H1 (cell line): Measurements from ENCODE around the gene TMEM169. TPM values are rescaled to one million over a fixed set of nuclear protein-coding genes. Genes with fewer than 3 reads are reported as not detected.

ENCODE experiments used
- CTCF ChIA-PET: fragments of 300-600 bp; sonication (Branson Sonifier 250); formaldehyde crosslinking; loops from one replicate; lab custom pipeline; 2021; ENCODE audit not compliant: partially characterized antibody; lab: Charles Lee
- POLR2A ChIA-PET: fragments of 300-600 bp; sonication (Branson Sonifier 250); formaldehyde crosslinking; loops from one replicate; lab custom pipeline; 2021; ENCODE audit warnings: inconsistent platforms; ENCODE audit not compliant: partially characterized antibody; lab: Charles Lee
- DNase-seq, 2 experiments: peaks; one replicate each; pipeline versions ENCODE4 v3.0.0 to v3.0.0-alpha.2; 2010 to 2022; ENCODE audit warnings: low spot score in 2 of 2, low read depth in 1 of 2, mixed read lengths in 1 of 2
- FAIRE-seq: peaks from 2 replicates; lab custom pipeline; 2011; peaks lifted over from hg19 to GRCh38; lab: Jason Lieb, UNC
- H2AFZ ChIP-seq: 2 replicates; pipeline ENCODE4 v1.8.1; 2012; ENCODE audit warnings: low read length, inconsistent platforms
- H2AK5ac ChIP-seq: 2 replicates; pipeline ENCODE4 v1.6.1; 2013; ENCODE audit warnings: low read depth, low read length
- H2BK120ac ChIP-seq: replicated peaks from 2 replicates; pipeline ENCODE3; 2013; ENCODE audit warnings: low read depth, low read length, inconsistent platforms
- H2BK12ac ChIP-seq: 2 replicates; pipeline ENCODE4 v1.6.1; 2013; ENCODE audit warnings: low read depth, low read length
- H2BK15ac ChIP-seq: 2 replicates; pipeline ENCODE4 v1.6.1; 2013; ENCODE audit warnings: low read length
- H2BK20ac ChIP-seq: 2 replicates; pipeline ENCODE4 v1.6.1; 2013; ENCODE audit warnings: low read length
- H2BK5ac ChIP-seq: 2 replicates; pipeline ENCODE4 v1.6.1; 2013; ENCODE audit warnings: low read depth, low read length
- H3K14ac ChIP-seq: 2 replicates; pipeline ENCODE4 v1.6.1; 2013; ENCODE audit warnings: inconsistent platforms; ENCODE audit not compliant: insufficient read length
- H3K18ac ChIP-seq: 2 replicates; pipeline ENCODE4 v1.6.1; 2013; ENCODE audit warnings: low read length; ENCODE audit errors: extremely low read depth
- H3K23ac ChIP-seq: 2 replicates; pipeline ENCODE4 v1.6.1; 2013; ENCODE audit warnings: inconsistent platforms; ENCODE audit not compliant: insufficient read length
- H3K23me2 ChIP-seq: 2 replicates; pipeline ENCODE4 v1.6.1; 2013; ENCODE audit warnings: low read depth, low read length
- H3K27ac ChIP-seq: 2 replicates; pipeline ENCODE4 v1.6.1; 2011; ENCODE audit warnings: low read depth, low read length, inconsistent platforms
- H3K27me3 ChIP-seq, 4 experiments: replicated peaks in 1 of 4; 1 replicate in 1 of 4; 2 replicates in 3 of 4; pipeline versions ENCODE4 v1.6.1 to v1.8.1; 2011 to 2013; ENCODE audit warnings: low read length in 3 of 4, mild to moderate bottlenecking in 3 of 4, inconsistent platforms in 2 of 4, mixed read lengths in 2 of 4, moderate library complexity in 1 of 4; ENCODE audit not compliant: control insufficient read depth in 3 of 4, insufficient read depth in 3 of 4; ENCODE audit errors: extremely low read depth in 1 of 4
- H3K36me3 ChIP-seq, 4 experiments: 2 replicates each; pipeline versions ENCODE4 v1.6.1 to v1.8.1; 2011 to 2013; ENCODE audit warnings: mild to moderate bottlenecking in 4 of 4, low read length in 3 of 4, moderate library complexity in 2 of 4, control low read depth in 1 of 4, inconsistent platforms in 1 of 4; ENCODE audit not compliant: insufficient read depth in 4 of 4, control insufficient read depth in 2 of 4
- H3K4ac ChIP-seq: replicated peaks from 2 replicates; pipeline ENCODE3; 2013; ENCODE audit warnings: low read length, low read depth, mixed read lengths, inconsistent platforms; ENCODE audit not compliant: insufficient read length
- H3K4me1 ChIP-seq, 4 experiments: replicated peaks in 1 of 4; 1 replicate in 1 of 4; 2 replicates in 3 of 4; pipeline versions ENCODE4 v1.6.1 to v1.8.1; 2011 to 2013; ENCODE audit warnings: low read length in 3 of 4, inconsistent platforms in 2 of 4, mixed read lengths in 1 of 4; ENCODE audit not compliant: insufficient read depth in 4 of 4, control insufficient read depth in 3 of 4
- H3K4me2 ChIP-seq, 2 experiments: 2 replicates each; pipeline versions ENCODE4 v1.6.1 to v1.8.1; 2011 to 2013; ENCODE audit warnings: low read depth in 2 of 2, low read length in 2 of 2, control low read depth in 1 of 2, inconsistent platforms in 1 of 2, mild to moderate bottlenecking in 1 of 2; ENCODE audit not compliant: insufficient read depth in 1 of 2
- H3K4me3 ChIP-seq, 4 experiments: fragments of 200-600, 300-600 bp in 1 of 4; sonication (generic), shearing (Covaris generic), sonication (Bioruptor Twin) in 1 of 4; 2 replicates each; pipeline versions ENCODE4 v1.5.1 to v1.8.1; 2011 to 2016; ENCODE audit warnings: low read length in 4 of 4, low read depth in 3 of 4, control low read depth in 2 of 4, inconsistent platforms in 2 of 4, mild to moderate bottlenecking in 2 of 4, mixed read lengths in 1 of 4, moderate library complexity in 1 of 4; ENCODE audit not compliant: insufficient read depth in 2 of 4; ENCODE audit errors: extremely low read depth in 1 of 4
- H3K56ac ChIP-seq: replicated peaks from 2 replicates; pipeline ENCODE3; 2013; ENCODE audit warnings: low read depth, mild to moderate bottlenecking, mixed read lengths, low read length, inconsistent platforms; ENCODE audit not compliant: insufficient read length
- H3K79me1 ChIP-seq: 2 replicates; pipeline ENCODE4 v1.6.1; 2013; ENCODE audit warnings: low read depth, low read length, control low read depth
- H3K79me2 ChIP-seq, 2 experiments: 2 replicates each; pipeline versions ENCODE4 v1.6.1 to v1.8.1; 2012 to 2013; ENCODE audit warnings: low read length in 2 of 2, mild to moderate bottlenecking in 2 of 2, inconsistent platforms in 1 of 2; ENCODE audit not compliant: insufficient read depth in 2 of 2, control insufficient read depth in 1 of 2
- H3K9ac ChIP-seq, 4 experiments: replicated peaks in 1 of 4; 1 replicate in 1 of 4; 2 replicates in 3 of 4; pipeline versions ENCODE4 v1.6.1 to v1.8.1; 2011 to 2013; ENCODE audit warnings: low read depth in 3 of 4, low read length in 3 of 4, control low read depth in 2 of 4, mild to moderate bottlenecking in 2 of 4, moderate library complexity in 2 of 4, inconsistent platforms in 1 of 4; ENCODE audit errors: extremely low read depth in 1 of 4
- H3K9me3 ChIP-seq, 2 experiments: 2 replicates each; pipeline versions ENCODE4 v1.6.1 to v1.8.1; 2012 to 2013; ENCODE audit warnings: mild to moderate bottlenecking in 2 of 2, moderate library complexity in 2 of 2, control low read depth in 1 of 2, inconsistent platforms in 1 of 2, low read depth in 1 of 2, low read length in 1 of 2, mixed read lengths in 1 of 2; ENCODE audit not compliant: insufficient read depth in 2 of 2
- H4K20me1 ChIP-seq, 2 experiments: replicated peaks in 1 of 2; 2 replicates each; pipeline versions ENCODE3 to v1.8.1; 2011 to 2013; ENCODE audit warnings: inconsistent platforms in 2 of 2, low read length in 2 of 2, mild to moderate bottlenecking in 1 of 2; ENCODE audit not compliant: insufficient read depth in 2 of 2, control insufficient read depth in 1 of 2
- H4K5ac ChIP-seq: 2 replicates; pipeline ENCODE4 v1.6.1; 2013; ENCODE audit warnings: low read length, low read depth, mixed read lengths, inconsistent platforms; ENCODE audit not compliant: insufficient read length
- H4K8ac ChIP-seq: 2 replicates; pipeline ENCODE4 v1.8.0; 2013; ENCODE audit warnings: mild to moderate bottlenecking, moderate library complexity, low read length, inconsistent platforms; ENCODE audit not compliant: insufficient read depth; ENCODE audit errors: extremely low read depth
- H4K91ac ChIP-seq: replicated peaks from 2 replicates; pipeline ENCODE3; 2013; ENCODE audit warnings: low read length, mixed read lengths, inconsistent platforms; ENCODE audit not compliant: insufficient read length
- ASH2L ChIP-seq: fragments of 200-600, 300-600 bp; sonication (generic); IDR thresholded peaks from one replicate; pipeline ENCODE4 v1.7.1; 2017; ENCODE audit warnings: low read length
- BACH1 ChIP-seq: IDR thresholded peaks from 2 replicates; pipeline ENCODE4 v1.6.1; 2012; ENCODE audit warnings: low read length, improper control_type of control experiment
- CBX8 ChIP-seq: fragments of 300-800, 300-1000 bp; sonication (generic); IDR thresholded peaks from 2 replicates; pipeline ENCODE4 v1.7.1; 2016; ENCODE audit warnings: low read depth, low read length, borderline replicate concordance
- CEBPB ChIP-seq: IDR thresholded peaks from 2 replicates; pipeline ENCODE4 v1.6.1; 2012; ENCODE audit warnings: low read depth, low read length
- EZH2 ChIP-seq: fragments of 200-600 bp; sonication (generic); IDR thresholded peaks from 2 replicates; pipeline ENCODE4 v1.7.1; 2012; ENCODE audit warnings: low read depth, mild to moderate bottlenecking, moderate library complexity, low read length, inconsistent platforms; ENCODE audit not compliant: severe bottlenecking
- HDAC6 ChIP-seq: IDR thresholded peaks from one replicate; pipeline ENCODE4 v1.7.1; 2012; ENCODE audit warnings: low read depth, mild to moderate bottlenecking, inconsistent platforms, low read length, moderate library complexity
- POU5F1 ChIP-seq: IDR thresholded peaks from 2 replicates; pipeline ENCODE4 v1.6.1; 2011; ENCODE audit warnings: low read depth, mild to moderate bottlenecking, low read length, moderate library complexity
- SIX5 ChIP-seq: IDR thresholded peaks from 2 replicates; pipeline ENCODE4 v1.6.1; 2011; ENCODE audit warnings: mild to moderate bottlenecking, low read depth, low read length
- SP4 ChIP-seq: IDR thresholded peaks from 2 replicates; pipeline ENCODE4 v1.6.1; 2012; ENCODE audit warnings: low read length, inconsistent platforms
- SRF ChIP-seq: IDR thresholded peaks from 2 replicates; pipeline ENCODE4 v1.6.1; 2011; ENCODE audit warnings: mild to moderate bottlenecking, low read depth, low read length, moderate library complexity
- SUZ12 ChIP-seq: fragments of 200-600 bp; sonication (generic); IDR thresholded peaks from 2 replicates; pipeline ENCODE4 v1.6.1; 2012; ENCODE audit warnings: mild to moderate bottlenecking, inconsistent platforms, low read length, moderate library complexity, mixed read lengths
- TAF1 ChIP-seq: IDR thresholded peaks from 2 replicates; pipeline ENCODE4 v1.6.1; 2011; ENCODE audit warnings: mild to moderate bottlenecking, low read depth, low read length
- TBP ChIP-seq: IDR thresholded peaks from 2 replicates; pipeline ENCODE4 v1.6.1; 2011; ENCODE audit warnings: low read depth, low read length, improper control_type of control experiment
- ZNF274 ChIP-seq: IDR thresholded peaks from 2 replicates; pipeline ENCODE4 v1.7.0; 2012; ENCODE audit warnings: low read length, borderline replicate concordance; ENCODE audit errors: extremely low read depth
- whole genome bisulfite sequencing, 2 experiments: shearing (Covaris generic) in 1 of 2; methylation state at CpG; one replicate each; pipeline versions ENCODE4 v1.1.6 to v1.1.7; 2013 to 2015; ENCODE audit warnings: low lambda C conversion rate in 2 of 2, mixed read lengths in 2 of 2, inconsistent platforms in 1 of 2, low coverage in 1 of 2, missing lambda C conversion rate in 1 of 2; ENCODE audit not compliant: insufficient replicate concordance in 2 of 2, insufficient coverage in 1 of 2, insufficient read length in 1 of 2; ENCODE audit errors: extremely low coverage in 1 of 2, missing lambda C conversion rate in 1 of 2; 5-methylcytosine and 5-hydroxymethylcytosine counted together
- polyA plus RNA-seq, 7 experiments: library from polyadenylated mRNA; depleted of rRNA in 3 of 7; stranded (reverse) in 5 of 7; unstranded in 2 of 7; fragments of >200 nt in 5 of 7; fragments of 200-250 nt in 2 of 7; gene quantifications; 1 replicate in 5 of 7; 2 replicates in 1 of 7; 4 replicates in 1 of 7; pipeline versions ENCODE4 v1.2.1 to v1.2.3, GENCODE V29; 2011 to 2013; ENCODE audit warnings: missing spikeins in 2 of 7, mixed read lengths in 2 of 7
- total RNA-seq: library from RNA; stranded (reverse); fragmentation: NEBNext Ultra II Directional; extraction: Animal tissue kit (Norgen Biotek cat#: 25700); gene quantifications from 2 replicates; pipeline ENCODE4 v1.2.1, GENCODE V29; 2021

The TMEM169 gene
- total and polyA plus RNA-seq, 2 of the 8 experiments (the other 6 are each of a cell fraction or from before 2014, with no cell fraction given): 0.41 to 2.4 TPM

GRCh38 chr2:216066230-216066629 lies 15.5 kb upstream of the TMEM169 start:
- Histone ChIP-seq H2BK120ac (no peak overlapping the region), H3K9me3 (no peaks in the 10 kb centered on the region), H4K91ac (no peak overlapping the region), H2AK5ac (no peak overlapping the region), H3K14ac (no peak overlapping the region), H4K5ac (no peak overlapping the region), H3K56ac (no peak overlapping the region), H3K9ac (no peak overlapping the region), H2BK15ac (no peak overlapping the region), H3K4me1 (peaks cover 0 to 3% (median under 1%) of the 10 kb centered on the region in 4 experiments; a peak in 1 of 7 replicates), H3K27me3 (no peaks in the 10 kb centered on the region), H4K20me1 (no peaks in the 10 kb centered on the region), H3K23ac (no peak overlapping the region), H2BK20ac (no peak overlapping the region), H2BK12ac (no peak overlapping the region), H3K18ac (no peak overlapping the region), H2AFZ (no peak overlapping the region), H3K79me2 (no peaks in the 10 kb centered on the region), H3K4me2 (no peak overlapping the region), H3K36me3 (peaks cover 0 to 20% (median 5%) of the 10 kb centered on the region in 4 experiments; a peak in 4 of 8 replicates), H3K27ac (no peak overlapping the region), H3K4me3 (no peak overlapping the region), H4K8ac (no peak overlapping the region), H3K23me2 (no peaks in the 10 kb centered on the region), H3K4ac (no peak overlapping the region), H3K79me1 (peaks cover 2% of the 10 kb centered on the region; the same call in 1 of the 2 replicates), H2BK5ac (no peak overlapping the region)
- no peak for FAIRE-seq
- 91% methylated on average over 5 of the region's 5 CpGs; no CpG with 5 or more reads in 1 of the 2 experiments for WGBS, 2 experiments
- CTCF ChIA-PET: interaction anchor here (0.8 to 1.5 kb wide), 8 partner anchors 11 to 48 kb away, joined by 3 to 5 read pairs (median 4); partner anchors contain the start of genes PECR and TMEM169
- DNase-seq: no peak
- POLR2A ChIA-PET: interaction anchor here (0.9 to 2.6 kb wide), 6 partner anchors 11 to 57 kb away, joined by 3 to 6 read pairs (median 3); partner anchors contain the start of gene XRCC5
- TF ChIP-seq SRF (no peak), SP4 (no peak), CEBPB (no peak), POU5F1 (no peak), TAF1 (no peak), SIX5 (no peak), CBX8 (no peak), SUZ12 (no peak), EZH2 (no peak), BACH1 (no peak), HDAC6 (no peak), TBP (no peak), ZNF274 (no peak), ASH2L (no peak)
